GM18508 (cell line): Measurements from ENCODE around the gene VPS37C.

Experiments used
- ATAC-seq: cut with Tn5 transposase; IDR thresholded peaks from one replicate; pipeline ENCODE4 v1.9.1; 2021; ENCODE audit warnings: moderate number of reproducible peaks; ENCODE audit not compliant: insufficient read depth, unreplicated experiment

Gene VPS37C

DNA sequence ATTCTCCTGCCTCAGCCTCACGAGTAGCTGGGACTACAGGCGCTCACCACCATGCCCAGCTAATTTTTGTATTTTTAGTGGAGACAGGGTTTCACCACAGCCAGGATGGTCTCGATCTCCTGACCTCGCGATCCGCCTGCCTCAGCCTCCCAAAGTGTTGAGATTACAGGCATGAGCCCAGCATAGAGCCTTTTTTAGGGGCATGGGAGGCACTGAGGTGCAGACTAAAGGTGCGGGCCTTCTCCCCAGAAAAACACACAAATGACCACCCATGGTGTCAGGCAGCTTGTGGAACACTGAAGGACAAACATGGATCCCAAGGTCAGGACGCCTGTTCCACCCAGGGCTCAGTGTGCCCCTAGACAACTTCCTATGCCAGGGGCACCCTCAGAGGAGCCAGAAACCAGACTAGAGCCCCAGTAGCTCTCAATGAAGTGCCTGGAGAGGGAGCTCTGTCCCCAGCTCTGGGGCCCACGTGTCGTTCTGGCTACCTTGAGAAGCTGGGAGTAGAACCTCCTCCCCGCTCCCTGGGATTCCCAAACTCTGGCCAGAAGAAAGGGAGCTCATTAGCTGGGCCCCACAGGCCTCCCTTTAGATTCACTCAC is 80.1 kb downstream of the VPS37C start:
- ATAC-seq: no peak

DNA sequence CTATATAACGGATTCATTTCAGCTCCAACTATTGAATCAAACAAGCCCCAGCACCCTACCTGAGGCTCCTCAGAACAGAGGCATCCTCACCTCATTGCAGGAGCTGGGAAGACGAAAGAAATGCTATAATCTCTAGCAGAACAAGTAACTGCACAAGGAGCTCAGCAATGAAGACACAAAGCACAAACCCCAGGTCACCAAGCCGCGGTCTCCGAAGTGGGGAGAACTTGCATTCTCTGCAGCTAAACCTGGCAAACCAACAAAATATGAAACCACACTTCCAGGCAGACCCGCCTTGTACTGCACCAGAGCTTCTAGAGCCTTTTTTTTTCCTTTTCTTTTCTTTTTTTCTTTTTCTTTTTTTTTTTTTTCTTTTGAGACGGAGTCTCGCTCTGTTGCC is 80.7 kb downstream of the VPS37C start:
- ATAC-seq: no peak
